Middle frontal gyrus (tissue), 1 donor: ENCODE measurements around the gene ADGRF5.

ENCODE experiments used
- DNase-seq: peaks from one replicate; pipeline ENCODE4 v3.0.0-alpha.2; 2015; ENCODE audit warnings: low spot score; ENCODE audit errors: extremely low spot score

ADGRF5 gene

DNA sequence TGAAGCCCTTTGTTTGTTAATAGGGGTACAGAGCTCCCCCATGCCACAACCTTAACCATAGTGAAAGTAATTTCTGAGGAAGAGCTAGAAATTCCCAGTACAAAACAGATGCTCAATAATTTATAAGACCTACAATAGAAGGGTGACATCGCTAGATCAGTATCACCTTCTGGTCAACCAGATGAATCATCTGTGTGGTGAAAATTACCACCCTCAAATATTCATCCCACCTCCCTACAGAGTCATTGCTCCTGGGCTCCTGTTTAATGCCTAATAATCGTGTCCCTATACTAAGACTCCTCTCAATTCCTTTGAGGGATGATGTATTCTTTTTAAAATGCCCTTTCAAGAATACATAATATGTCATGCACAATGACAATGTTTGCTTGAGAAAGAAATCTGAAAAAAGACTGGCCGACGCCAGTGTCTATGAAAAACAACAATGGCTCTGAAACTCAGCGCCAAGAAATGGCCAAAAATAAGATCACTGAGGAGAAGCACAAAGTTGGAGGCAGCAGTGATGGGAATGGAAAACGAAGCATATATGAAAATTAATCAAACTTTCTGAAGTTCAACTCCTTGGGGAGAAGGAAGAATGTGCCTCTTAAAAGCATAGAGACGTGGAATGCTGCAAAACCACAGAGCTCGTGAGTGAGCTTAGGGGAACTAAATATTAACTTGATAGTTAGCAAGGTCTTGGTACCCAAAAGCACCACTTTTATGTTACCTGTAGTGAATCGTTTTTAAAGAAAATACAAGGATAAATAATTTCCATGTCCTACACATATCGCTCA, 11.0 kb upstream of the ADGRF5 start:
- no peak for DNase-seq

DNA sequence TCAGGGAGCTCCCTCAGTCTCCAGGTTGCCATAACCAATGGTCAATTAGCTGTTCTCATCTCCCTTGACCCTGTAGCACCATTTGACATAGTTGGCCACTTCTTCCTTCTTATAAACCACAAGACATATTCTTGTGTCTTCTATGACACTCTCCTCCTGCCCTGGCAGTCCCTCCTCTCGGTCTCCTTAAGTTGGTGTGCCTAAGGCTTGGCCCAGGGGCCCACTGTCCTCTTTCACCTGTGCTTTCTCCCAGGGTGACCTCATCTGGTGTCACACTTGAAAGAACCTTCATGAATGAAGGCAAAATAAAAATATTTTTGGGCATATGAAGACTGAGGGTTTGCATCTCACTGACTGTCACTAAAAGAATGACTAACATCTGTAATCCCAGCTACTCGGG, 9.7 kb upstream of the ADGRF5 start:
- no peak for DNase-seq

DNA sequence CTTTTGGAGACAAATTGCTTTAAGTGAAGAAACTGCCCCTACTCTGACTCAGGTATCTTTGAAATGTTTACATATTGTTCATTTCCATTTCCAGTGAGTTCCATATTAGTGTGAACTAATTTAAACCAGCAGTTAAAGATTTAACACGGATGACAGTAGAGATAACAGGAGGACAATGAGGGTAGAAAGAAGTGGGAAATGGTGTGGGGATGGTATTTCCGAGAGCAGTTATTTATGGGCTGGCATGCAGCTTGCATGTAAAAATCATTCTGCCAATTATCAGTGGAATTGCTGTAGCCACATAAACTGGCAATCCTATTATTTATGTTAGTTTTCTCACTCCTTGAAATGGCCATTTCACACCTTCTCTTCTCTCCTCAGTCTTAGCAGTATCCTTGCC, 8.6 kb upstream of the ADGRF5 start:
- no peak for DNase-seq

DNA sequence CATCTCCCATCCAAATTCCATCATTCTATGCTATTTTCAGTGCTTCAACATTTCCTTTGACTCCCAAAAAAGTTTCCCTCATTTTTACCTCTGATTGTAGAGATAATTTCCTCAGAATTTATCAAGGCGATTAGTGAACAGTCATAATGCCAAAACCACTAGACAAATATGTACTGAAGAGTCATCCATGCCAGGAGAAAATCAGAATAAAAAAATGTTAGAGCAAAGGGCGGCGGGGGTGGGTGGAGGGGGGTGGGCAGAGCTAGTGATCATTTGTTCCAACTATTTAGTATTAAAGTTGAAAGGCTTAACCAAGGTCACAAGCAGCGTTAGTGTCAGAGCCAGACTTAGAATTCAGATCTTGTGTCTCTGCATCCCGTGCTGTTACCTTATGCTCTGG, 5.3 kb upstream of the ADGRF5 start:
- no peak for DNase-seq

DNA sequence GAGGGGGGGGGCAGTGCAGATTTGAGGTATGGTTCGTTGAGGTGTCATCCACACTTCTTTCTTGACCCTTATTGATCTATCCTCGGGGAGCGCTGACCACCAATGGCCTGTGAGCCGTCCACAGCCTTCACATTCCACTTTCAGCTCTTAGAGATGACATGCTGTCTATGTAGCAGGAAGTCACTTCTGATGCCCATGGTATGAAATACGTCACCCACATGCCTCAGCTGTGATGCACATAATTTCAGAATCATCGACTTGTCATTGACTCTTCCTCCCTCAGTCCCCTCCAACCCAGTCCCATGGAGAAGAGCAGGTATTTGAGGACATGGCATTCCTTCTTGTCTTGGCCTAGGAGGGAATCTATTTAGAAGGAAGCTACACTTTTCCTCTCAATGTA, 4.7 kb upstream of the ADGRF5 start:
- DNase-seq: no peak

DNA sequence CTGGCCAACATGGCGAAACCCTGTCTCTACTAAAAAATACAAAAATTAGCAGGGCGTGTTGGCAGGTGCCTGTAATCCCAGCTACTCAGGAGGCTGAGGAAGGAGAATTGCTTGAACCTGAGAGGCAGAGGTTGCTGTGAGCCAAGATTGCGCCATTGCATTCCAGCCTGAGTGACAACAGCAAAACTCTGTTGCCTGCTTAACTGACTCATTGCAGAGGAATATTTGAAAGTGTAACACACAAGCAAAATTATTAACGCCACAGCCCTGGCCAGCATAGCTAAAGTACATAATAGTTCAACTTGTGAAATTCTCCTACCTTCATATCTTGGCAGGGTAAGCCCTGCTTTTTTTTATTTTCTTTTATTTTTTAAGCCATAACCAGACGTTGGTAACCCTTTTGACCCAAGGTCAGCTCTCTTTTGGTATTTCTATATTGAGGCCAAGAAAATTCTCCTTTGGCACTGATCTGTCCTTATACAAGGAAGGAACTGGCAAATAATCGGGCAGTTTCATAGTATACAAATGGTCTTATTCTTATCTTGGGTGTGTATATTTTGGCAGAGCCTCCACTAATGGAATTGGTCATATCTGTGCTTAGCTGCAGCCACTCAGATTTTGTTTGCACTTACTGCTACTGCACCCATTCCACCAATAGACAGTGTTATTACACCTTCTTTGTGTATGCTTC, 4.0 kb upstream of the ADGRF5 start:
- DNase-seq: no peak

DNA sequence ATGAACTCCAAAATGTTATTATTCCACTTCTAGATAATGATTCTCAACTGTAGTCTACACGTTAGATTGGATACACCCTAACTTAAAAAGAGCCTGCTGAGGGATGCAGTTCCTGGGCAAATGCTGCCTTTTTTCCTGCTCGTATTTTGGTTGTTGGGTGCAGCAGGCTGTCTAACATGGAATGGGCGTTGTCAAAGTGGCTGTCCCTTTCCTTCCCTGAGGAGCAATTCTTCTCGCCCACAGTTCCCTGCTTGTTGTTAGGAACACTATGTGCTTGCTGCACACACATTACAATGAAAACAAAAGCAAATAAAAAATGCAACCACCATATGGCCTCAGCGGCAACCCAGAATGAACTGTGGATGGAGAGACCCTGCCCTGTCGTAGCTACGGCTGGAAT, 1.7 kb upstream of the ADGRF5 start:
- no peak for DNase-seq

DNA sequence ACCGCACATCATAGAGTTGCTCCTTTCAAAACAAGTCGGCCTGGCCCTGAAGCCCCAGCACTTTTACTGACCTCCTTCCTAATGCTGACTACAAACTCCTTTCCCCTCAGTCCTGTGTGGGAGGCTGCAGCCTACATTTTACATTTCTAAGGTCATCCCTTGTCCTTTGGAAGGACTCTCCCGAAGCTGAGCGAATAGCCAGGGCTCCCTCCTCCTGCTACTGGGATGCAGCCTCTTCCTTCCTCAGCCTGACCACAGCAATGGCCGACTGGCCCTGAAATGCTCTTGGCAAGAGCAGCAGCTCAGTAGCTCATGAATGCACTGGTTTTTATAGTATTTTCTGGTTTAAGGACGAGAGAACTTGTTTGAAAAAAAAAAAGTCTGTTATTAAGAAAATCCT, 679 bp downstream of the ADGRF5 start:
- DNase-seq: no peak

DNA sequence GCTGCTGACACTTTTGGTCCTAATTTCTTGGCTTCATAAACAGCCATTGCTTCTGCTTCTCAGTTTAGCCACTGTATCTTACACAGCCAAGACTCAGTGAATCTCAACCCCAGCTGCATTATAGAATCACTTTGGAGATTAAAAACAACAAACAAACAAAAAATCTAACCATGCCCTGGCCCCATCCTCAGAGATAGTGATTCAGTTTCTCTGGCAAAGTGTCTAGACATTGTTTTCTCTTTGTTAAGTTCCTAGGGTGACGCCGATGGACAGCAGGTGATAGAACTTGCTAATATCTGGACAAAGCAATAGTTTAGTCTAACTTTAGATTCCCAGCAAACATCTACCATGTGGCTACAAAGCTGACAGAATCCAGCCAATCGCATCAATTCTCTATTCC, 2.9 kb downstream of the ADGRF5 start:
- no peak for DNase-seq

DNA sequence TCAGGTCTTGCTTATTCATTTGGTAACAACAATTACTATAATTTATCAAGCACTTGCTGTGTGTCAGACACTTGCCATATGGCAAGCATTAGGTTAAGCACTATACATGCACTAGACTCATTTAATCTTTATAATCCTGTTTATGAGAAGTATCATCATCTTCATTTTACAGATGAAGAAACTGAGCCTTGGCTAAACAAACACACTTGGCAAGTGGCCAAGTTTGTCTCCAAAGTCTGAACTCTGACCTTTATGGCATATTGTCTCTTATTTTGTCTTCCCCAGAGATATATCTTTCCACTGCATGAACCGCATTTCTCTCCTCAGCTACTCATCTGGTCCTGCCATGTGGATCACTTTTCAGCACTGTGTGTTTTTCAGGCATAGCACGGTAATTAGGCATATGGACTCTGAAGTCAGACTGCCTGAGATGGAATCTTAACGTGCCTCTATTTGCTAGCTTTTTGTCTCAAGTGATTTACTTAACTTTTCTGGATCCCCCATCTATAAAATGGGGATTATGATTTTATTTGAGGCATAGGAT, 4.7 kb downstream of the ADGRF5 start:
- no peak for DNase-seq

DNA sequence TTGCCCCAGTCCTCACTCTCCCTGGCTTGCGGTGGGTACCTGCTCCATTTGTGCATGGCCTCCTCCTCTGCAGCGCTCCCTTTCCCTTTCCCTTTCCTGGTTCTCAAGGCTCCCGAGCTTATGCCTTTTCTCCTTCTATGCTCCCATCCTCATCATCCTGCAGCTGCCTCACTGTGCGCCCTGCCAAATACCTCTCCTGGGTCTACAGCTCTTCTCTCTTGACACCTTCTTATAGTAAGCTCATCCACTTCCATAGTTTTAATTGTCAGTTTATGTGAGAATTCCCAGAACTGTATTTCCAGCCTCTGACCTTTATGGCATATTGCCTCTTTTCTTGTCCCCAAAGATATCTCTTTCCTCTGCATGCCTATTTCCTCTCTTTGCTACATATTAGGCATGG, 5.9 kb downstream of the ADGRF5 start:
- DNase-seq: no peak

DNA sequence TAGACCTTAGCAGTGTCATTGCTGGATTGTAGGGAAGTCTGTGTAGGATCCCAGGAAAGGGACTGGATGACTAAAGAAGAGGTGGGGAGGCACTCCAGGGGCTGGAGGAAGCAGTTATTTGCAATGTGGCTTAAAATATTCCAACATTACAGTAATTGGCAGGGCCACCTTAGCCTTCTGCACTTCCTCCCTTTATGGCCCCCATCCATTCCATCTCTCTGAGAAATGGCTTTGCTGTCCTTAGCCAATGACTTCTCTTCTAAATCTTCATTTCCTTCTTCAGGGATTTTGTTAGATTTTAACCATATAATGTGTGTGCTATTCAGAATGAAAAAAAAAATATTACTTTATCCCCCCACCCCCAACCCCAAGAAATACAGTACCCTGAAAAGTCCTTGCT, 6.4 kb downstream of the ADGRF5 start:
- DNase-seq: no peak

DNA sequence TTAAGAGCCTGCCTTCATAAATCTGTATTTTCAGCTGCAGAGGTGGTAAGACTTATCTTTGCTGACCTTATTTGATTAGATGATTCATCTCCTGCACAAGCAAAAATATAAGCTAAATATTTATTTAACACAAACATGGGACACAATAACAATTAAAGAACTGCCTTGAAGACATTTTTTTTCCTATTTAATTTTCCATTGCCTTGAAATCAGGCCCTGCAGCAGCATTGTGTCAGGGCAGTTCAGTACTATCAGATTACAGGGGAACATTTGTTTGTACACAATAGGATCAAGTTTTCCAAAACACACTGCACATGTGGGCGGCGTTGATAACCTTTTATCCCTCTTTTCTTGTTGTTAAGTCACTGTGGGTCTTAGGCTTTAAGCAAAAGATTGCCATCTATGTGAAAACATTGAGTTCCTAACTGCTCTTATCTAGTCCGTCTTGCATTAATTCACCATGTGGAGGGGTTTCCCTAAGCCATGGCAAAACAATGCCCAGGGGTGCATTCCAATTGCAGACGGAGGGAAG, 7.4 kb downstream of the ADGRF5 start:
- DNase-seq: no peak

DNA sequence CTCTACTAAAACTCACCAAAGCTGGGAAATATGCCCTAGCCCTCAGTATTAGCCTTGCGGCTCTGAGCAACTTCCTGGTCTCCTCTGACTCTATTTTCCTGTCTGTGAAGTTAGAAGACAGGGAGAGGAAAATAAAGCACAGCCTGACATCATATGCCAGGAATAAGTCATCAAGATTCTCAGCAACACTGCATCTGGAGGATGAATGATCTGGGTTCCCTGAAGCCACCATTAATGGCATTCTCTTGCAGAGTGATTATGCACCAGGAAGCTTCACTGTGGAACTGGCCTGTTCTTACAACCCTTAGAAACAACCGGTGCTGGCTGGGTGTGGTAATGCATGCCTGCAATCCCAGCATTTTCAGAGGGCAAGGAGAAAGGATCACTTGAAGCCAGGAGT, 12.4 kb downstream of the ADGRF5 start:
- DNase-seq: no peak

DNA sequence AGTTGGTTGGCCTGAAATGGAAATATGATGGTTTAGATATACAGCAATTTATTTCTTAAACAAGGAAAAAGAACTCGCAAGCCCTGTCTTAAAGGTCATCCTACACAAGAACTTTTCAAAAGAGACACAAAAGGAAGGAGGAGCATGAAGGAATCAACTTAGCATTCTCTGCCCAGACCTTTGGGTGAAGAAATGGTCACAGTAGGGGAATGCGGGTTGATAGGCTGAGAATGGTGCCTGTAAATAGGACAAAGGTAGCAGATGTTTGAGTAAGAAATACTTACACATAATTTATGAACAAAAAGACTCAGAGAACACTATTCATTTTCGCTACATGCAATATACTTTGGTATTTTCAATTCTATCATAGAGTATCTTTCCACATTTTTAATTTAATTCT, 15.0 kb downstream of the ADGRF5 start:
- DNase-seq: no peak

DNA sequence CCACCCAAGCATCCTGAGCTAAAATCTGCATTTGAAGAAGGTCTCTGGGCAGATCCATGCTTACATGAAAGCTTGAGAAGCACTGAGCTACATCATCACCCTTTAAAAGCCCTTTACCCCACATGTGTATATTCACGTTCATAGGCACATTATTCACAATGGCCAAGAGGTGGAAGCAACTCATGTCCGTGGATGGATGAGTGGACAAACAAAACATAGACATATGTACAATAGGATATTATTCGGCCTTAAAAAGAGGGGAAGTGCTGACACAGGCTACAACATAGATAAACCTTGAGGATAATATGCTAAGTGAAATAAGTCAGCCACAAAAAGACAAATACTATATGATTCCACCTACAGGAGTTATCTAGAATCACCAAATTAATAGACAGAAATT, 17.6 kb downstream of the ADGRF5 start:
- DNase-seq: no peak

DNA sequence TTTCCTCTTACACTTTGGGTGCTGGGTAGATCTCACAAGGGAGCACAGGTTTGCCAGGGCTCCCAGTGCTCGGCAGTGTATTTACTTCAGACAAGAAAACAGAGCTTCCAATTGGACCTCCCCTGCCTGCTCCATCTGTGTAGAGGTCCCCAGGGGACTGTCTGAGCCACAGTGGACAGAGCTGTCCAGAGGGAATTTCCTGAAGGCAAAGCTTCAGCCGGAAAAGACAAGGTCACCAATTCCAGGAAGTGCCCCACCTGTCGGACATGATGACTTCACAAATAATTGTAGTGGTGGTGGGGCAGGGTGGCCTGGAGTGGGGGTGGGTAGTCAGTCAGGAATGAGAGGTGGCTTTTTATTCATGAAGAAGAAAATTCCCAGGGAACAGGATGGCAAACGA, 18.6 kb downstream of the ADGRF5 start:
- no peak for DNase-seq

DNA sequence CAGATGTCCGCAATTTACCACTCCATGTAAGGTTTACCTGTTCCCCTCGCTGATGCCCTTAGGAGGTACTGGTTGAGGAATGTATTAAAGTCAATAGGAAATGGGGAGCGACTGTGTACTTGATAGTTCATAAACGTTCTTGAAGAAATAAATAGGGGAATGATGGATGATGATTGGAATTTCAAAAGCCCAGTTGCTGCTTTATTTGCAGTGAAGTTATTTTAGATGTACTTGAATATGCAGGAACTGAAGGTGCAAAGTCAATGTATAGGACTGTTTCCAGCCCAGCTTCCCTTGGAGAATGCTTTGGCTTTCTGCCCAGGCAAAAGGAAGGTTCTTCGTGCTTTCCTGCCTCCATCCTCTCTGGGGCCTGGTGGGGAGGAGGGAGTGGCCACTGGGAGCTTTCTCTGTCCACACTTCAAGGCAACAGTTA, 19.8 kb downstream of the ADGRF5 start:
- no peak for DNase-seq

DNA sequence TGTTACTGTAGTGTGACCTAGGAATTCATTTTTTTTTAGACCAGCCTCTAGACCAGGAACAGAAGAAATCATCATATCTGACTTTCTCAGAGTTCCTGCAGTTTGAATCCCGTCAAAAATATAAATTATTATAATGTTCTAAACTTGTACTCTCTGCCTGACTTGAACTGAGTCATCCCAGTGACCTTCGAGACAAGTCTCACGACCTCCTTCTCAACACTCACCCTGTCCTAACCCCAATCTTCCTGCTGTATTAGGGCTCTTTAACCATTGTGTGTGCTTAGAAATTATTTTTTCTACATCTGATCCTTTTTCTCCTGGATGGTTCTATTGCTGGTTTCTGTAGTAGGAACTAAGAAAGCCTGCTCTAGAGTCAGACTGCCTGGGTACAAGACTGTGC, 21.5 kb downstream of the ADGRF5 start:
- no peak for DNase-seq

DNA sequence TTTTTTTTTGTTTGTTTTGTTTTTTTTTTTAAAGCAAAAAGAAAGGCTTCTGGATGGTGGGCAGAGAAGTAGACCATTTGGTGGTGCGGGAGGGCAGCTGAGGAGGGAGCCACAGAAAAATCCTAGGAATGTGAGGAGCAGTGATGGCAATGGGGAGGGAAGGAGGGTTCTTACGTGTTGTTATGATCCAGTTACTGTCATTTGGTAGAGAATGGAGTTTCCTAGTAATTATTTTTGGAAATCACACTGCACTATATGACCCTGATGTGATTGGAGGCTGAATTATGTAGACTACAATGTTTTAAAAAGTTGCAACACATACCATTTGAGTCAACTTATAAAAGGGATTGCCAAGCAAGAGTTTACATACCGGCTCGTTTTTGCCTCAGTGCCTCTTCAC, 22.1 kb downstream of the ADGRF5 start:
- DNase-seq: no peak

DNA sequence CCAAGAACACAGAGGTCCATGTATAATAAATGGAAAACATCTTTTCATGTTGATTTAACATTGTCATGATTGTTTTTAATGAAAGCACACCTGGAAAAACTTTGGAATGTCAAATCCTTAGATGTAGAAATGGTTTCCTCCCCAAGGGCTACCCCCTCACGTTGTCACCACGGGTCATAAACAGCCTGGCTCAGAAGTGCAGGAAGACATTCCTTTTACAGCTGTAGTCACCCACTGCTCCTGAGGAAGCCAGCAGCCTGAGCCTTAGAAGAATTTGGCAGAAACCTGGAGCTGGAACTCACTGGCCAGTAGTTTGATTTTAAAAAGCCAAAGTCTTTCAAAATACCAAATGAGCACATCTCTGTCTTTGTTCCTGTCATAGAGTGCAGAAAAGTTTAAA, 23.7 kb downstream of the ADGRF5 start:
- DNase-seq: no peak

DNA sequence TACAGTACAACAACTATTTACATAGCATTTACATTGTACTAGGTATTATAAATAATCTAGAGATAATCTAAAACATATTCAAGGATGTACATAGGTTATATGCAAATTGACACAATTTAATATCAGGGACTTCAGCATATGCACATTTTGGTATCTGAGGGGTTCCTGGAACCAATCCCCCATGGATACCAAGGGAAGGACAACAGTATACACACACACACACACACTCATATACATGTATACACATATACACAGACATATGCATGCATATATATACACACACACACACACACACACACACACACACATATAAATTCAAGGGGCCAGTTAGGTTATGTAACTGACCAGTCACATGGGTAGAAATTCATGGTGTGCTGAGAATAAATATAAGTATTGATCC, 24.9 kb downstream of the ADGRF5 start:
- no peak for DNase-seq

DNA sequence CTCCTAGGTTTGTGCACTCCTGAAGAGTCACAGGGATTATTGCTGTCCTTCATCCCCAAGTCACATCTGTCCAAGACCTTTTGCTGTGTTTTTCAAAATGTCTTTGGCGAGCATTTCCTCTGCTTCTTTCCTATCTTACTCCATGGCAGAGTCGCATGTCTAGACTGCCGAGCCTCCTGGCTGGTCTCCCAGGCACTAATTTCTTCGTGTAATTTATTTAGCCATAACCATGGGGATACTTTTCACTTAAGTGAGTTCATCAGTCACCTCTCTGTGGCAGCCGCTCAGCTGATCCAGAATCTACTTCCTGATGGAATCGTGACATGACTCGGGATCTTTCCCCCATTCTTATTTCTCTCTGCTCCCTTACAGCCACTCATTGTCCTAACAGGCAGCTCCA, 25.8 kb downstream of the ADGRF5 start:
- DNase-seq: no peak
